WTC11 (cell line): ENCODE data around the gene S100A7. TPM values are rescaled to one million over a fixed set of nuclear protein-coding genes. Genes with fewer than 3 reads are reported as not detected.

Experiments
- ATAC-seq: fragments of 200-7000 bp; cut with Tn5 transposase; 2 replicates; pipeline ENCODE4 v1.10.0; 2021; ENCODE audit warnings: mild to moderate bottlenecking, moderate library complexity
- CTCF ChIA-PET: fragments of 300-600 bp; sonication (Branson Sonifier 250); formaldehyde crosslinking; loops from one replicate; lab custom pipeline; 2021; ENCODE audit warnings: antibody characterized with exemption; lab: Charles Lee
- POLR2A ChIA-PET: fragments of 350-600 bp; sonication (Branson Sonifier 250); formaldehyde crosslinking; loops from one replicate; lab custom pipeline; 2021; ENCODE audit warnings: antibody characterized with exemption; lab: Charles Lee
- DNase-seq: peaks from one replicate; pipeline ENCODE4 v3.0.0; 2021; ENCODE audit warnings: low spot score
- H3K27ac Mint-ChIP-seq: 2 replicates; pipeline ENCODE4 v1.8.0; 2021; ENCODE audit warnings: mixed read lengths
- H3K27me3 Mint-ChIP-seq: 2 replicates; pipeline ENCODE4 v1.8.0; 2021; ENCODE audit warnings: low read depth, mild to moderate bottlenecking, moderate library complexity, mixed read lengths
- H3K36me3 Mint-ChIP-seq: 2 replicates; pipeline ENCODE4 v1.8.0; 2021; ENCODE audit warnings: mixed read lengths
- H3K4me1 Mint-ChIP-seq: 2 replicates; pipeline ENCODE4 v1.8.0; 2022; ENCODE audit warnings: mixed read lengths
- H3K4me3 Mint-ChIP-seq: 2 replicates; pipeline ENCODE4 v1.8.0; 2021; ENCODE audit warnings: mild to moderate bottlenecking, moderate library complexity, mixed read lengths
- H3K9me3 Mint-ChIP-seq: 2 replicates; pipeline ENCODE4 v1.8.0; 2021; ENCODE audit warnings: mixed read lengths
- ATF1 ChIP-seq: sonication (generic); formaldehyde crosslinking; IDR thresholded peaks from 2 replicates; pipeline ENCODE4 v1.8.1; 2023; ENCODE audit warnings: mild to moderate bottlenecking, moderate library complexity, missing genetic modification reagents
- CREM ChIP-seq: sonication (generic); formaldehyde crosslinking; IDR thresholded peaks from 2 replicates; pipeline ENCODE4 v1.8.1; 2022; ENCODE audit warnings: mild to moderate bottlenecking, missing genetic modification reagents, moderate library complexity
- ESRRA ChIP-seq: sonication (generic); formaldehyde crosslinking; IDR thresholded peaks from 2 replicates; pipeline ENCODE4 v1.8.1; 2022; ENCODE audit warnings: mild to moderate bottlenecking, missing genetic modification reagents, borderline replicate concordance
- ETV6 ChIP-seq: sonication (generic); formaldehyde crosslinking; IDR thresholded peaks from 2 replicates; pipeline ENCODE4 v1.8.1; 2022; ENCODE audit warnings: mild to moderate bottlenecking, missing genetic modification reagents
- JUN ChIP-seq: sonication (generic); formaldehyde crosslinking; IDR thresholded peaks from 2 replicates; pipeline ENCODE4 v1.8.0; 2023; ENCODE audit warnings: mild to moderate bottlenecking, missing genetic modification reagents
- RELA ChIP-seq: sonication (generic); formaldehyde crosslinking; IDR thresholded peaks from 2 replicates; pipeline ENCODE4 v1.8.1; 2022; ENCODE audit warnings: missing genetic modification reagents, mild to moderate bottlenecking, borderline replicate concordance
- RORB ChIP-seq: fragments of 250-450 bp; sonication (Bioruptor Pico); IDR thresholded peaks from 2 replicates; pipeline ENCODE4 v1.9.0; 2021; ENCODE audit warnings: mild to moderate bottlenecking
- ZNF219 ChIP-seq: sonication (generic); formaldehyde crosslinking; IDR thresholded peaks from 2 replicates; pipeline ENCODE4 v1.8.0; 2023; ENCODE audit warnings: missing genetic modification reagents, mild to moderate bottlenecking, borderline replicate concordance
- ZNF232 ChIP-seq: sonication (generic); formaldehyde crosslinking; IDR thresholded peaks from 2 replicates; pipeline ENCODE4 v1.8.0; 2022; ENCODE audit warnings: mild to moderate bottlenecking, missing genetic modification reagents
- total RNA-seq: library from RNA; stranded (reverse); gene quantifications from 3 replicates; pipeline ENCODE4 v1.2.3, GENCODE V29; 2021
- TF ChIP-seq, protein P1 (sequence below): sonication (generic); formaldehyde crosslinking; IDR thresholded peaks from 2 replicates; pipeline ENCODE4 v1.8.1; 2023; ENCODE audit warnings: mild to moderate bottlenecking, missing genetic modification reagents, moderate library complexity
- TF ChIP-seq, protein P2 (sequence below): fragments of 250-450 bp; sonication (Bioruptor Pico); IDR thresholded peaks from 2 replicates; pipeline ENCODE4 v1.9.0; 2021; ENCODE audit warnings: moderate library complexity, mild to moderate bottlenecking, inconsistent platforms, borderline replicate concordance
- TF ChIP-seq, protein P3 (sequence below): sonication (generic); formaldehyde crosslinking; IDR thresholded peaks from 2 replicates; pipeline ENCODE4 v1.8.1; 2023; ENCODE audit warnings: mild to moderate bottlenecking, missing genetic modification reagents
- TF ChIP-seq, protein P4 (sequence below): sonication (generic); formaldehyde crosslinking; IDR thresholded peaks from 2 replicates; pipeline ENCODE4 v1.8.0; 2023; ENCODE audit warnings: missing genetic modification reagents
- TF ChIP-seq, protein P5 (sequence below): fragments of 250-450 bp; sonication (Bioruptor Pico); IDR thresholded peaks from 2 replicates; pipeline ENCODE4 v2.1.2; 2022; ENCODE audit warnings: mild to moderate bottlenecking, moderate library complexity
- TF ChIP-seq, protein P6 (sequence below): sonication (generic); formaldehyde crosslinking; IDR thresholded peaks from 2 replicates; pipeline ENCODE4 v1.8.1; 2022; ENCODE audit warnings: low read depth, missing genetic modification reagents, borderline replicate concordance
- TF ChIP-seq, protein P7 (sequence below): sonication (generic); formaldehyde crosslinking; IDR thresholded peaks from 2 replicates; pipeline ENCODE4 v1.8.1; 2022; ENCODE audit warnings: mild to moderate bottlenecking, moderate library complexity, missing genetic modification reagents
- TF ChIP-seq, protein P8 (sequence below): sonication (generic); formaldehyde crosslinking; IDR thresholded peaks from 2 replicates; pipeline ENCODE4 v1.8.0; 2023; ENCODE audit warnings: missing genetic modification reagents, mild to moderate bottlenecking, borderline replicate concordance

Gene S100A7
- total RNA-seq, 1 experiment from 2014 or later = not detected

DNA sequence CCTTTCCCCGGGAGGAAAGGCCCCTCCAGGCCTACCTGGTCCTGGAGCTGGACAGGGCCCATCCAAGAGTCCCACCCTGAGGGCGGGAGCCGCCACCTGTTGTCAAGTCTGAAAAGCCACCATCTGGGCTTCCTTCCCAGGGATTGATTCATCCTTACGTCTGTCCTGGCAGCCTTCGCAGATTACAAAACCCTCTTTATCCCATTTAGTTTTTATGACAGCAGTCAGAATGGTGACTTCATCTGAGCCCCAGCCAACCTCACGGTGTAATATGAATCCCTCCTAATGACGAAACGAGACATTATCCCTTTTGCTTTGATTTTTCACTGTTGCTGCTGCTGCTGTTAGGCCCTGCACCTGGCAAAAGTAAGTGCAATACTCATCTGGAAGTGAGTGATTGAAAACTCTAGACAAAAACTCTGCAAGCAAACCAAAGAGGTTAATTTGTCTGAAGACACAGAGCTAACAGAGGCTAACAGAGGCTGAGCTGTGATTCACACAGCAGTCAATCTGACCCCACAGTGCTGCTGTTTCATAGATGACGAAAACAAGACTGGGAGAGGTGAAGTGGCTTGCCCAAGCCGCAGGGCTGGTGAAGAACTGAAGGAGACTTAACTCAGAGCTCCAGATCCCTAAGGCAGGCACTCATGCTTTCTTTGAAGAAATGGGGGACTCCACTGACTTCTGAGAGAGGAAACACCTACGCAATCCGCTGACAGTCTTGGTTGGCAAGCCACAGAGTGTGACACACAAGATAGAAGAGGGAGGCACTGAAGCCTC lies 30.0 kb upstream of the S100A7 start (continued):
- TF ChIP-seq, protein P1, sequence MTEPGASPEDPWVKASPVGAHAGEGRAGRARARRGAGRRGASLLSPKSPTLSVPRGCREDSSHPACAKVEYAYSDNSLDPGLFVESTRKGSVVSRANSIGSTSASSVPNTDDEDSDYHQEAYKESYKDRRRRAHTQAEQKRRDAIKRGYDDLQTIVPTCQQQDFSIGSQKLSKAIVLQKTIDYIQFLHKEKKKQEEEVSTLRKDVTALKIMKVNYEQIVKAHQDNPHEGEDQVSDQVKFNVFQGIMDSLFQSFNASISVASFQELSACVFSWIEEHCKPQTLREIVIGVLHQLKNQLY (CRISPR knock-in tag) = no peak
- TF ChIP-seq, protein P2, sequence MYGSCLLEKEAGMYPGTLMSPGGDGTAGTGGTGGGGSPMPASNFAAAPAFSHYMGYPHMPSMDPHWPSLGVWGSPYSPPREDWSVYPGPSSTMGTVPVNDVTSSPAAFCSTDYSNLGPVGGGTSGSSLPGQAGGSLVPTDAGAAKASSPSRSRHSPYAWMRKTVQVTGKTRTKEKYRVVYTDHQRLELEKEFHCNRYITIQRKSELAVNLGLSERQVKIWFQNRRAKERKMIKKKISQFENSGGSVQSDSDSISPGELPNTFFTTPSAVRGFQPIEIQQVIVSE (CRISPR knock-in tag) = no peak
- TF ChIP-seq, protein P3, sequence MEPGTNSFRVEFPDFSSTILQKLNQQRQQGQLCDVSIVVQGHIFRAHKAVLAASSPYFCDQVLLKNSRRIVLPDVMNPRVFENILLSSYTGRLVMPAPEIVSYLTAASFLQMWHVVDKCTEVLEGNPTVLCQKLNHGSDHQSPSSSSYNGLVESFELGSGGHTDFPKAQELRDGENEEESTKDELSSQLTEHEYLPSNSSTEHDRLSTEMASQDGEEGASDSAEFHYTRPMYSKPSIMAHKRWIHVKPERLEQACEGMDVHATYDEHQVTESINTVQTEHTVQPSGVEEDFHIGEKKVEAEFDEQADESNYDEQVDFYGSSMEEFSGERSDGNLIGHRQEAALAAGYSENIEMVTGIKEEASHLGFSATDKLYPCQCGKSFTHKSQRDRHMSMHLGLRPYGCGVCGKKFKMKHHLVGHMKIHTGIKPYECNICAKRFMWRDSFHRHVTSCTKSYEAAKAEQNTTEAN (CRISPR knock-in tag) = no peak

DNA sequence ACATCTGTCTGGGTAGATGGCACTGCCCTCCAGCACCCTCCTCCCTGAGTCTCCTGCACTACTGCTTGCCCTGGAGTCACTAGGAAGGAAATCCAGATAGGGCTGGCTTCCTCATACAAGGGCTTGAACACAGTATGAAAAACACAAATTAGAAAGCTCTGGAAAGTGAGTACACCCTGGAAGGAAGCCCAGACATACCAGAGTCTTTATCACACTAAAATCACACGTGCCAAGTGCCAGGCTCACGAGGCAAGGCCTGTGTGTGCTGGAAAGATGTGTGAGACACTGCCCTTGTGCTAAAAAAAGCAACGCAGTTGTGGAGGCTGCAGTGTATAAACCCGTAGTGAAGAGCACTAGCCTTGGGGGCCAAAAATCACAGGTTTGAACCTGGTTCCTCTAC lies 28.3 kb upstream of the S100A7 start:
- H3K27me3 Mint-ChIP-seq = no peaks in the 10 kb centered on the region; the same call in none of the 2 replicates
- no peaks in the 10 kb centered on the region for H3K9me3 Mint-ChIP-seq
- DNase-seq (no peak), ATAC-seq (no peak)
- TF ChIP-seq ZNF232 (CRISPR knock-in tag) = no peak
- H3K36me3 Mint-ChIP-seq = no peaks in the 10 kb centered on the region
- POLR2A ChIA-PET = no interaction called here
- CTCF ChIA-PET = interaction anchor here (0.6 to 1.9 kb wide), 4 partner anchors 23 to 540 kb away, joined by 3 to 5 read pairs (median 3); no protein-coding TSS in a partner anchor
- H3K4me3 Mint-ChIP-seq = no peak overlapping the region
- peaks cover 27% of the 10 kb centered on the region for H3K4me1 Mint-ChIP-seq
- no peak overlapping the region for H3K27ac Mint-ChIP-seq

DNA sequence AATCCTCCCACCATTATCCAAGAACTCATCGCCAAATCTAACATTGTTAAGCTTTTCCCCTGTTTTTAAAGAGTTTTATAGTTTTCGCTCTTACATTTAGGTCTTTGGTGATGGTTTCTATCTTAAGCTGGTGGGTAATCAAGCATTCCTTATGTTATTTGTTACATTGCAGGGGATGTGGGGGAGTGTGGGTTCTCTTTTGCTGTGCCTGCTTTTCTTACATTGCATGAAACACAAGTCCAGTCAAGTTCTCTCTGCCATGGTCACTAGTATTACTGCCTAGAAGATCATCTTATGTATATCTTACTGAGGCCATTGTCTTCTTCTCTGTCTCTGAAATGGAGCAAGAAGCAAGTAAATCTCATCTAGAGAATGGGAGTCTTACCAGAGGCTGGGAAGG lies 27.3 kb upstream of the S100A7 start:
- Mint-ChIP-seq H3K27ac (no peak overlapping the region), H3K36me3 (no peaks in the 10 kb centered on the region), H3K4me3 (no peak overlapping the region), H3K9me3 (no peaks in the 10 kb centered on the region), H3K4me1 (peaks cover 24% of the 10 kb centered on the region), H3K27me3 (no peaks in the 10 kb centered on the region; the same call in none of the 2 replicates)
- ChIA-PET CTCF (interaction anchor here (1.0 to 1.9 kb wide), 3 partner anchors 22 to 135 kb away, joined by 3 to 5 read pairs (median 3); no protein-coding TSS in a partner anchor), POLR2A (no interaction called here)
- DNase-seq = no peak
- TF ChIP-seq ZNF219 (CRISPR knock-in tag) (no peak), RELA (no peak), ATF1 (CRISPR knock-in tag) (no peak), ESRRA (CRISPR knock-in tag) (no peak), CREM (no peak)
- TF ChIP-seq, protein P4, sequence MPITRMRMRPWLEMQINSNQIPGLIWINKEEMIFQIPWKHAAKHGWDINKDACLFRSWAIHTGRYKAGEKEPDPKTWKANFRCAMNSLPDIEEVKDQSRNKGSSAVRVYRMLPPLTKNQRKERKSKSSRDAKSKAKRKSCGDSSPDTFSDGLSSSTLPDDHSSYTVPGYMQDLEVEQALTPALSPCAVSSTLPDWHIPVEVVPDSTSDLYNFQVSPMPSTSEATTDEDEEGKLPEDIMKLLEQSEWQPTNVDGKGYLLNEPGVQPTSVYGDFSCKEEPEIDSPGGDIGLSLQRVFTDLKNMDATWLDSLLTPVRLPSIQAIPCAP = no peak
- TF ChIP-seq, protein P5, sequence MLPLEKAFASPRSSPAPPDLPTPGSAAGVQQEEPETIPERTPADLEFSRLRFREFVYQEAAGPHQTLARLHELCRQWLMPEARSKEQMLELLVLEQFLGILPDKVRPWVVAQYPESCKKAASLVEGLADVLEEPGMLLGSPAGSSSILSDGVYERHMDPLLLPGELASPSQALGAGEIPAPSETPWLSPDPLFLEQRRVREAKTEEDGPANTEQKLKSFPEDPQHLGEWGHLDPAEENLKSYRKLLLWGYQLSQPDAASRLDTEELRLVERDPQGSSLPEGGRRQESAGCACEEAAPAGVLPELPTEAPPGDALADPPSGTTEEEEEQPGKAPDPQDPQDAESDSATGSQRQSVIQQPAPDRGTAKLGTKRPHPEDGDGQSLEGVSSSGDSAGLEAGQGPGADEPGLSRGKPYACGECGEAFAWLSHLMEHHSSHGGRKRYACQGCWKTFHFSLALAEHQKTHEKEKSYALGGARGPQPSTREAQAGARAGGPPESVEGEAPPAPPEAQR (CRISPR knock-in tag) = no peak
- no peak for ATAC-seq

DNA sequence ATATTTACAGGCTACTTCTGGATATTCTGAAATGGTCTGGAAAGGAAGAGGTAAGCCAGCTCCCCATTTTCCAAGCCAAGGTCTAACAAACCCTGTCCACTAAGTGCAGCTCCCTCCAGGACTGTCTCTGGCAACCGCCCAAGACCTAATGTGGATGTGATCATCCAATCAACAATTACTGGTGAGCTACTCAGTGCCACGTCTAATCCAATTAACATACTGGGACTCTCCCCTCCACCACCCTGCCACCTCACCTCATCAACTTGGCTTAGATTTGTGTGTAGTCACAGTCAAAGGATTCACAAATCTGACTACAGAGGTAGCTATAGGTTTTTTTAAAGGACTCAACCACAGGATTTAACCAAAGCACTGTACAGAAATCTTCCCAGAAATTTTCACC lies 25.4 kb upstream of the S100A7 start:
- Mint-ChIP-seq H3K4me3 (no peak overlapping the region), H3K27ac (no peak overlapping the region)
- ATAC-seq (no peak), DNase-seq (no peak)
- POLR2A ChIA-PET = no interaction called here
- CTCF ChIA-PET = interaction anchor here (0.9 to 3.7 kb wide), 4 partner anchors 9 to 133 kb away, joined by 3 to 45 read pairs (median 3); no protein-coding TSS in a partner anchor
- TF ChIP-seq, protein P6, sequence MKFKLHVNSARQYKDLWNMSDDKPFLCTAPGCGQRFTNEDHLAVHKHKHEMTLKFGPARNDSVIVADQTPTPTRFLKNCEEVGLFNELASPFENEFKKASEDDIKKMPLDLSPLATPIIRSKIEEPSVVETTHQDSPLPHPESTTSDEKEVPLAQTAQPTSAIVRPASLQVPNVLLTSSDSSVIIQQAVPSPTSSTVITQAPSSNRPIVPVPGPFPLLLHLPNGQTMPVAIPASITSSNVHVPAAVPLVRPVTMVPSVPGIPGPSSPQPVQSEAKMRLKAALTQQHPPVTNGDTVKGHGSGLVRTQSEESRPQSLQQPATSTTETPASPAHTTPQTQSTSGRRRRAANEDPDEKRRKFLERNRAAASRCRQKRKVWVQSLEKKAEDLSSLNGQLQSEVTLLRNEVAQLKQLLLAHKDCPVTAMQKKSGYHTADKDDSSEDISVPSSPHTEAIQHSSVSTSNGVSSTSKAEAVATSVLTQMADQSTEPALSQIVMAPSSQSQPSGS (CRISPR knock-in tag) = no peak
- TF ChIP-seq, protein P7, sequence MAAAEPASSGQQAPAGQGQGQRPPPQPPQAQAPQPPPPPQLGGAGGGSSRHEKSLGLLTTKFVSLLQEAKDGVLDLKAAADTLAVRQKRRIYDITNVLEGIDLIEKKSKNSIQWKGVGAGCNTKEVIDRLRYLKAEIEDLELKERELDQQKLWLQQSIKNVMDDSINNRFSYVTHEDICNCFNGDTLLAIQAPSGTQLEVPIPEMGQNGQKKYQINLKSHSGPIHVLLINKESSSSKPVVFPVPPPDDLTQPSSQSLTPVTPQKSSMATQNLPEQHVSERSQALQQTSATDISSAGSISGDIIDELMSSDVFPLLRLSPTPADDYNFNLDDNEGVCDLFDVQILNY (CRISPR knock-in tag) = no peak
- TF ChIP-seq, protein P8, sequence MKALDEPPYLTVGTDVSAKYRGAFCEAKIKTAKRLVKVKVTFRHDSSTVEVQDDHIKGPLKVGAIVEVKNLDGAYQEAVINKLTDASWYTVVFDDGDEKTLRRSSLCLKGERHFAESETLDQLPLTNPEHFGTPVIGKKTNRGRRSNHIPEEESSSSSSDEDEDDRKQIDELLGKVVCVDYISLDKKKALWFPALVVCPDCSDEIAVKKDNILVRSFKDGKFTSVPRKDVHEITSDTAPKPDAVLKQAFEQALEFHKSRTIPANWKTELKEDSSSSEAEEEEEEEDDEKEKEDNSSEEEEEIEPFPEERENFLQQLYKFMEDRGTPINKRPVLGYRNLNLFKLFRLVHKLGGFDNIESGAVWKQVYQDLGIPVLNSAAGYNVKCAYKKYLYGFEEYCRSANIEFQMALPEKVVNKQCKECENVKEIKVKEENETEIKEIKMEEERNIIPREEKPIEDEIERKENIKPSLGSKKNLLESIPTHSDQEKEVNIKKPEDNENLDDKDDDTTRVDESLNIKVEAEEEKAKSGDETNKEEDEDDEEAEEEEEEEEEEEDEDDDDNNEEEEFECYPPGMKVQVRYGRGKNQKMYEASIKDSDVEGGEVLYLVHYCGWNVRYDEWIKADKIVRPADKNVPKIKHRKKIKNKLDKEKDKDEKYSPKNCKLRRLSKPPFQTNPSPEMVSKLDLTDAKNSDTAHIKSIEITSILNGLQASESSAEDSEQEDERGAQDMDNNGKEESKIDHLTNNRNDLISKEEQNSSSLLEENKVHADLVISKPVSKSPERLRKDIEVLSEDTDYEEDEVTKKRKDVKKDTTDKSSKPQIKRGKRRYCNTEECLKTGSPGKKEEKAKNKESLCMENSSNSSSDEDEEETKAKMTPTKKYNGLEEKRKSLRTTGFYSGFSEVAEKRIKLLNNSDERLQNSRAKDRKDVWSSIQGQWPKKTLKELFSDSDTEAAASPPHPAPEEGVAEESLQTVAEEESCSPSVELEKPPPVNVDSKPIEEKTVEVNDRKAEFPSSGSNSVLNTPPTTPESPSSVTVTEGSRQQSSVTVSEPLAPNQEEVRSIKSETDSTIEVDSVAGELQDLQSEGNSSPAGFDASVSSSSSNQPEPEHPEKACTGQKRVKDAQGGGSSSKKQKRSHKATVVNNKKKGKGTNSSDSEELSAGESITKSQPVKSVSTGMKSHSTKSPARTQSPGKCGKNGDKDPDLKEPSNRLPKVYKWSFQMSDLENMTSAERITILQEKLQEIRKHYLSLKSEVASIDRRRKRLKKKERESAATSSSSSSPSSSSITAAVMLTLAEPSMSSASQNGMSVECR (CRISPR knock-in tag) = no peak
- no peak for TF ChIP-seq ETV6 (CRISPR knock-in tag)
- TF ChIP-seq RORB = no peak
- TF ChIP-seq JUN (CRISPR knock-in tag) = no peak
- TF ChIP-seq, all 79 proteins: peak for 0
- Mint-ChIP-seq H3K4me1 (peaks cover 24% of the 10 kb centered on the region), H3K9me3 (no peaks in the 10 kb centered on the region), H3K36me3 (no peaks in the 10 kb centered on the region), H3K27me3 (no peaks in the 10 kb centered on the region; the same call in none of the 2 replicates)
